Measurements from ENCODE around the gene CHAMP1.

Gene CHAMP1

DNA sequence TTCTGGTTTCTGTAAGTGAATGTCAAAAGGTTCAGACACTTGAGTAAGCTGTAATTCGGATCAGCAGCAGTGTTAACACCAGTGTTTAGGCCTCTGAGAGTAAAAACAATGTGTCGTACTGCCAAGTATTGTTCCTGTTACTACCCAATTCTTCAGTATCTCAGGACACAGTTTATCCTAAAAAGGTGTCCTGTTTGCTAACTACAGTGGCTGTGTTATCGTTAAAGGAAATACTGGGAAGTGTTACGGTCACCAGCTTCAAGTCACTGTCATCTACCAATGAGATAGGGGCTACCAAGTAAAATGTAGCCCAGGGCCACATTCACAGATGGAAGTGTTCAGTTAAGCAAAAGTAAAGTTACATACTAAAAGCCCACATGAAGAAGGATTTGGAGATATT, 35.2 kb upstream of the CHAMP1 start:
- Histone ChIP-seq H3K9me3 (ENCODE audit: low read depth, low read length) (no peaks in the 10 kb centered on the region), H3K9ac (ENCODE audit: insufficient read length) (peak overlapping the region; percentile 36), H3K4me3 (peak overlapping the region; percentile 7; the same call in 1 of the 2 replicates), H3K27ac (peak overlapping the region; percentile 98), H3K36me3 (ENCODE audit: insufficient read depth, low read length) (peaks cover 25% of the 10 kb centered on the region)
- TF ChIP-seq FOXP2 (optimal IDR thresholded peaks at IDR 0.05; ENCODE audit: control extremely low read depth, extremely low read length, insufficient read depth) = no peak
- TF ChIP-seq POLR2AphosphoS5 (IDR thresholded peaks at IDR 0.05; ENCODE audit: borderline replicate concordance, low read depth, low read length) = no peak
- no peak for TF ChIP-seq EZH2 (IDR thresholded peaks at IDR 0.05)
- no peak for DNase-seq (ENCODE audit: low read depth, low spot score)

DNA sequence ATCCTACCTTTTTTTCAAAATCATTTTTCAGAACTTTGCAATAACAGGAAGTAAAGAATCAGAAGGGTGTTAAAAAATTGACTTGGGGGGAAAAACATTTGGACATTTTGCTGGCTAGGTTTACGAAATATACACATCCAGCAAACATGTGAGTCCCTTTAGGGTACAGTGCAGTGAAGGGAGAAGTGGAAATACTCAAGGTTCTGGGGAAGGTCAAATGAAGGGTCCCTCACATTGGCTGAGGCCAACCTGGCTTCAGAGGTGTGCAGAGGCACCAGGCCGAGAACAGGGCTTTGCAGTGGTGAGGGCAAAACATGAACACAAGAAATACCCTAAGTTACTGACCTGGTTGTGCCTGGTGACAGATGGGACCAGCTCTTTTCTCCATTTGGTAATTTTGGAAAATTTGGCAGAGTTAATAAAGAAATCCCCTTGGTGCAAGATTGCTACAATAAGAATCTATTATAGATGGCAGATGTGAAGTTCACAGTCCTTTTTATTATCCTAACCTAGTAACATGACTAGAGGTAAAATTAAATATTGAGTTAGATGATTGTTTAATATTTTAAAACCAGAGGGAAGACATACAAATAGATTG, 34.4 kb upstream of the CHAMP1 start:
- peak overlapping the region; percentile 99 for H3K9ac ChIP-seq (ENCODE audit: insufficient read length)
- no peak for TF ChIP-seq FOXP2 (optimal IDR thresholded peaks at IDR 0.05; ENCODE audit: control extremely low read depth, extremely low read length, insufficient read depth)
- TF ChIP-seq POLR2AphosphoS5 (IDR thresholded peaks at IDR 0.05; ENCODE audit: borderline replicate concordance, low read depth, low read length) = no peak
- TF ChIP-seq EZH2 (IDR thresholded peaks at IDR 0.05) = no peak
- peak overlapping the region; percentile 98 for H3K27ac ChIP-seq
- no peak for DNase-seq (ENCODE audit: low read depth, low spot score)
- H3K36me3 ChIP-seq (ENCODE audit: insufficient read depth, low read length) = peaks cover 25% of the 10 kb centered on the region
- H3K9me3 ChIP-seq (ENCODE audit: low read depth, low read length) = no peaks in the 10 kb centered on the region
- peak overlapping the region; percentile 96 for H3K4me3 ChIP-seq

DNA sequence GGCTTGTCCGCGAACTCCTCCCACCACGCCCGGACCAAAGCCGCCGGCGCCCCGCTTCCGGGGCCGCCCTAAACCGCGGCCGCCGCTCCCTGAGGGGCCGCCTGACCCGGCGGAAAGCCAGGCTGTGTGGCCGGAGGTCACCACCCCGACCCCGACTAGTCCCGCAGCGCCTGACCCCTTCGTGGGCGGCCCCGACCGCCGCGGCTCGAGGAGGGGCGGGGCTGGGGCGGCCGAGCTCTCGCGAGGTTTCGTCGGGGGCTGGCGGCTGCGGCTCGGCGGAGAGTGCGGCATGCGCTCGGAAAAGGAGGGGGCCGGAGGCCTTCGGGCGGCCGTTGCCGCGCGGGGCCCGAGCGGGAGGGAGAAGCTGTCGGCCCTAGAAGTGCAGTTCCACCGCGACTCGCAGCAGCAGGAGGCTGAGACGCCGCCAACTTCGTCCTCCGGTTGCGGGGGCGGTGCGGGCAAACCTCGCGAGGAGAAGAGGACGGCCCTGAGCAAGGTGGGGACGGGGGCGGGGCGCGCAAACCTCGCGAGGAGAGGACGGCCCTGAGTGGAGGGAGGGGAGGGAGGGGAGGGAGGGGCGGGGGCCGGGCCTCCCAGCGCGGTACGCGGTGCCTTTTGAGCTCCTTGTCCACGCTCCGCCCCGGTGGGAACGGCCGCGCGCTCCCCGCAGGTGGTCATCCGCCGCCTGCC, 32.8 kb upstream of the CHAMP1 start, which contains the start of gene UPF3A:
UPF3A (plus strand) TSS at position 251 of the 690 bp plus-strand sequence; CDS start at position 290, 39 bp downstream.
- no peak for DNase-seq (ENCODE audit: low read depth, low spot score)
- TF ChIP-seq EZH2 (IDR thresholded peaks at IDR 0.05) (no peak), FOXP2 (optimal IDR thresholded peaks at IDR 0.05; ENCODE audit: control extremely low read depth, extremely low read length, insufficient read depth) (no peak), POLR2AphosphoS5 (IDR thresholded peaks at IDR 0.05; ENCODE audit: borderline replicate concordance, low read depth, low read length) (peak; percentile 91)
- Histone ChIP-seq H3K9ac (ENCODE audit: insufficient read length) (peak within 1 kb of the TSS; percentile 99), H3K27ac (peak within 1 kb of the TSS; percentile 98), H3K9me3 (ENCODE audit: low read depth, low read length) (no peaks in the 10 kb centered on the region), H3K36me3 (ENCODE audit: insufficient read depth, low read length) (peaks cover 29% of the 10 kb centered on the region), H3K4me3 (peak within 1 kb of the TSS; percentile 96)

DNA sequence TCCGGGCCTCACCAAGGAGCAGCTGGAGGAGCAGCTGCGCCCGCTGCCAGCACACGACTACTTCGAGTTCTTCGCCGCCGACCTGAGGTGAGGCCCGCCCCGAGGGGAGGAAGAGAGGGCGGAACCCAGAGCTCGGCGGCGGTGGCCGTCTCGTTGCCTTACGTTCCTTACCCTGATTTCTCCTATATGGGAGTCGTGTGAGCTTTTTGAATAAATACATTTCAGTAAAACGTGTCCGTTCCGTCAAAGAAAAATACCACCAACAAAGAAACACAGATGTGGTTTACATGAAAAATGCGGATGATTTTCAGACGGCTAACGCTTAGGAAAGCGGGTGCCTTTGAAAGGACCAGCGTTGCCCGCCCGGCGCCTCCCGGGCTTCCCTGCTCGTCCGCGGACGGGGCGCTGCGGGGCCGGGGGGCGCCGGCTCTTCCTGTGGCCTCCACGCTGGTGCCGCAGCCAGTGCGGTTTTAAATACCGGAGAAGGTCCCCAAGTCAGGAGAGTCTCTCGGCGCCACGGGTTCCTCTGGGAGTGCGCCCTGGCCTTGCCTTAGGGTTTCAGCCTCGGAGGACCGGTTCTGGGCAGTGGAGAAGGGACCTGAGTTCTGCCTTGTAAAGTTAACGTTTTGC, 32.1 kb upstream of the CHAMP1 start:
- Histone ChIP-seq H3K9me3 (ENCODE audit: low read depth, low read length) (no peaks in the 10 kb centered on the region), H3K9ac (ENCODE audit: insufficient read length) (peak overlapping the region; percentile 96), H3K27ac (peak overlapping the region; percentile 87; the same call in 1 of the 2 replicates), H3K36me3 (ENCODE audit: insufficient read depth, low read length) (peaks cover 35% of the 10 kb centered on the region), H3K4me3 (peak overlapping the region; percentile 96)
- no peak for TF ChIP-seq EZH2 (IDR thresholded peaks at IDR 0.05)
- TF ChIP-seq POLR2AphosphoS5 (IDR thresholded peaks at IDR 0.05; ENCODE audit: borderline replicate concordance, low read depth, low read length) = 0 out of 2 replicates have a peak, but pooled peaks have one; percentile 15
- no peak for TF ChIP-seq FOXP2 (optimal IDR thresholded peaks at IDR 0.05; ENCODE audit: control extremely low read depth, extremely low read length, insufficient read depth)
- no peak for DNase-seq (ENCODE audit: low read depth, low spot score)

DNA sequence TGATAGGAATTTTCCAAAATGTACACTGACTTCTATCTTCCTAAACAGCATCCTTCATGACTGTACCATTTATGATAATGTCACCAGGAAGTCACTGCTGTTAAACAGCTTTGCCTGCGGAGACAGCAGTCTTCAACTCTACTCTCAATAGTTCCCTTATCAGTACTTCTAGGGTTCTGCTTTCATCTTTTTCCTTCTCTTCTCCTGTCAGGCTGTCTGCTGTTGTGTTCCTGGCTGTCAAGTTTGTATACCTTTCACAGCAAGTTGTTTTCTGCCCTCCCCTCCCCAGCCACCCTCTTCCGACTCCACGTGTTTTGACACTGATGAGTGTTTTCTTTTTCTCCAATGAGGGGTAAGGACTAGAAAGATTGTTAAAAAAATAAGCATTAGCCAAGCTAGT, 30.7 kb upstream of the CHAMP1 start:
- Histone ChIP-seq H3K4me3 (no peak overlapping the region), H3K27ac (no peak overlapping the region), H3K36me3 (ENCODE audit: insufficient read depth, low read length) (peaks cover 43% of the 10 kb centered on the region), H3K9me3 (ENCODE audit: low read depth, low read length) (no peaks in the 10 kb centered on the region), H3K9ac (ENCODE audit: insufficient read length) (no peak overlapping the region)
- TF ChIP-seq POLR2AphosphoS5 (IDR thresholded peaks at IDR 0.05; ENCODE audit: borderline replicate concordance, low read depth, low read length) = no peak
- no peak for TF ChIP-seq EZH2 (IDR thresholded peaks at IDR 0.05)
- no peak for TF ChIP-seq FOXP2 (optimal IDR thresholded peaks at IDR 0.05; ENCODE audit: control extremely low read depth, extremely low read length, insufficient read depth)
- no peak for DNase-seq (ENCODE audit: low read depth, low spot score)

DNA sequence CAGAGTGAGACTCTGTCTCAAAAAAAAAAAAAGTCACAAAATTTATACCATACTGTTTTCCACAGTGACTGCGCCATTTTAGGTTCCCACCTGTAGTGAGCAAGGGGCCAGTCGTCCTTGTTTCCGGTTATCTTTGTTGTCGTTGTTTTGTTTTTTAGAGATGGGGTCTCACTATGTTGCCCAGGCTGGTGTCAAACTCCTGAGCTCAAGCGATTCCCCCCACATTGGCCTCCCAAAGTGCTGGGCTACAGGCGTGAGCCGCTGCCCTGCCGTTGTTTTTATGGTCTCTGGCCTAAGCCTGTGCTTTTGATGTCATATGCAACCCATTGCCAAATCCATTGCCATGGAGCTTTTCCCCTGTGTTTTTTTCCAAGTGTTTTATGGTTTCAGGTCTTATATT, 29.6 kb upstream of the CHAMP1 start:
- H3K9me3 ChIP-seq (ENCODE audit: low read depth, low read length) = no peaks in the 10 kb centered on the region
- H3K36me3 ChIP-seq (ENCODE audit: insufficient read depth, low read length) = peaks cover 50% of the 10 kb centered on the region
- H3K27ac ChIP-seq = no peak overlapping the region
- TF ChIP-seq POLR2AphosphoS5 (IDR thresholded peaks at IDR 0.05; ENCODE audit: borderline replicate concordance, low read depth, low read length) = no peak
- no peak for TF ChIP-seq FOXP2 (optimal IDR thresholded peaks at IDR 0.05; ENCODE audit: control extremely low read depth, extremely low read length, insufficient read depth)
- no peak for TF ChIP-seq EZH2 (IDR thresholded peaks at IDR 0.05)
- no peak overlapping the region for H3K4me3 ChIP-seq
- no peak for DNase-seq (ENCODE audit: low read depth, low spot score)
- no peak overlapping the region for H3K9ac ChIP-seq (ENCODE audit: insufficient read length)

DNA sequence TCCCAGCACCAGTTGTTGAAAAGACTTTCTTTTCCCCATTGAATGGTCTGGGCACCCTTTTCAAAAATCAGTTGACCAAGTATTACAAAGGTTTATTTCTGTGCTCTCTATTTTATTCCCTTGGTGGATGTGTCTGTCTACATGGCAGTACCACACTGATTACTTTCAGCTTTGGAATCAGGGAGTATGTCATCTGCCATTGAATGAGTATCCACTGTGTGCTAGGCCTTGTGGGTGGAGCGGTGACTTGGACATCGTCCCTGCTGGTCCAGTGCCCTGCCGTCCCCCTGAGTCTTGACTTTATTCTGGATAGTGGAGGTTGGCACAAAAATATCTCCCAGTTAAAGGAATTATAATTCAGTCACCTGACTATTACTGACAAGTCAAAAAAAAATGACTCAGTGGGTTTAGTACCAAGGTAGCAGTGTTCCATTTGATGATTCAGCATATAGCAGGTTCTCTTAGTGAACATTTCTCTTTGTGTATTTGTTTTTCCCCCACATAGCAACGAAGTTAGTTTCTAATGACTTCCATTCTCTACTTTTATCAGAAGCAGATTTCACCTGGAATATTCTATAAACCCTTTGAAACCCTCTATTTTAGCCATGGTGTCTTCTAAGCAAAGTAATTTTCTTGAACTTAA, 29.0 kb upstream of the CHAMP1 start:
- H3K36me3 ChIP-seq (ENCODE audit: insufficient read depth, low read length) = peaks cover 56% of the 10 kb centered on the region

DNA sequence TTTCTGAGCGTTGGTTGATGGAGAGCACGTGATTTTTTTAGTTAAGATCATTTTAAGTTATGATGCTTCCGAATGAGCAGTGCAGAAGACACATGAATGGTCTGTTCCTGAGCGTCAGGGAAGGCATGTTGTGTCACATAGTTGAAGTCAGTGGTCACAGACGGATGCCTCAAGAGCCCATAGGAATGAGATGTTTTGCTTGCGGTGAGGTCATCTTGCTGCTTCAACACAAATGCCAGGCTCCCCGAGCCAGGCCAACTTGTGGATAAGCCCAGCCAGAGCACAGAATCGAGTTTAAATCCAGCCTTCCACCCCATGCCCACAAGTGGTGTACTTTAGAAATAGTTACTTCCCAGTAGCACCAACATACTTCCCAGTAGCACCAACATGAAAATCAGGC, 27.5 kb upstream of the CHAMP1 start:
- Histone ChIP-seq H3K4me3 (no peak overlapping the region), H3K36me3 (ENCODE audit: insufficient read depth, low read length) (peaks cover 62% of the 10 kb centered on the region), H3K27ac (no peak overlapping the region), H3K9ac (ENCODE audit: insufficient read length) (no peak overlapping the region), H3K9me3 (ENCODE audit: low read depth, low read length) (no peaks in the 10 kb centered on the region)
- no peak for DNase-seq (ENCODE audit: low read depth, low spot score)
- TF ChIP-seq POLR2AphosphoS5 (IDR thresholded peaks at IDR 0.05; ENCODE audit: borderline replicate concordance, low read depth, low read length) (no peak), EZH2 (IDR thresholded peaks at IDR 0.05) (no peak), FOXP2 (optimal IDR thresholded peaks at IDR 0.05; ENCODE audit: control extremely low read depth, extremely low read length, insufficient read depth) (no peak)

More for the DNA sequence above, 29.0 kb upstream of the CHAMP1 start:
- TF ChIP-seq FOXP2 (optimal IDR thresholded peaks at IDR 0.05; ENCODE audit: control extremely low read depth, extremely low read length, insufficient read depth) = no peak
- TF ChIP-seq POLR2AphosphoS5 (IDR thresholded peaks at IDR 0.05; ENCODE audit: borderline replicate concordance, low read depth, low read length) = no peak
- no peak for TF ChIP-seq EZH2 (IDR thresholded peaks at IDR 0.05)
- Histone ChIP-seq H3K4me3 (no peak overlapping the region), H3K9me3 (ENCODE audit: low read depth, low read length) (no peaks in the 10 kb centered on the region), H3K27ac (no peak overlapping the region), H3K9ac (ENCODE audit: insufficient read length) (no peak overlapping the region)
- no peak for DNase-seq (ENCODE audit: low read depth, low spot score)
